DOHH2 (cell line): ENCODE results near the gene ARHGAP24.

Experiments
- CTCF ChIP-seq: fragments of 200-600 bp; sonication (generic); IDR thresholded peaks from one replicate; pipeline ENCODE4 v1.5.1; 2014; ENCODE audit warnings: antibody characterized with exemption, mild to moderate bottlenecking, low read depth, low read length; ENCODE audit not compliant: poor library complexity, severe bottlenecking
- EZH2phosphoT487 ChIP-seq: fragments of 200-600 bp; sonication (generic); IDR thresholded peaks from 2 replicates; pipeline ENCODE4 v1.6.1; 2017; ENCODE audit warnings: borderline replicate concordance, mild to moderate bottlenecking, antibody characterized with exemption, low read length, moderate library complexity, mixed read lengths

GRCh38 chr4:85741381-85741780, 266.4 kb downstream of the ARHGAP24 start:
- no peak for TF ChIP-seq CTCF
- TF ChIP-seq EZH2phosphoT487: no peak
